MCF 10A (cell line): ENCODE measurements around the gene SHMT1. TPM values are rescaled to one million over a fixed set of nuclear protein-coding genes. Genes with fewer than 3 reads are reported as not detected.

Source experiments
- BruUV-seq: library from RNA; stranded (reverse); fragments of 400-500 nt; replicated peaks from 2 replicates; lab custom pipeline; 2021; lab: Mats Ljungman, UMichigan
- CTCF ChIA-PET: fragments of 300-600 bp; sonication (Branson Sonifier 250); formaldehyde crosslinking; extraction: SDS; loops from one replicate; lab custom pipeline; 2021; ENCODE audit warnings: antibody characterized with exemption, inconsistent platforms; lab: Yijun Ruan, JAX
- POLR2A ChIA-PET: fragments of 300-600, 350-650 bp; sonication (Branson Sonifier 250); formaldehyde crosslinking; extraction: SDS; loops from one replicate; lab custom pipeline; 2020; ENCODE audit warnings: antibody characterized with exemption, inconsistent platforms; lab: Yijun Ruan, JAX
- DNase-seq: peaks from one replicate; pipeline ENCODE4 v3.0.0-alpha.2; 2018; ENCODE audit not compliant: unreplicated experiment
- H3K27ac Mint-ChIP-seq: one replicate; pipeline ENCODE4 v1.8.0; 2022; ENCODE audit warnings: mild to moderate bottlenecking, low read depth, mixed read lengths; ENCODE audit not compliant: unreplicated experiment
- H3K27me3 Mint-ChIP-seq: one replicate; pipeline ENCODE4 v1.8.0; 2022; ENCODE audit warnings: mixed read lengths; ENCODE audit not compliant: insufficient read depth, unreplicated experiment
- H3K36me3 Mint-ChIP-seq: one replicate; pipeline ENCODE4 v1.8.0; 2022; ENCODE audit warnings: mild to moderate bottlenecking, moderate library complexity, mixed read lengths; ENCODE audit not compliant: insufficient read depth, unreplicated experiment
- H3K4me1 Mint-ChIP-seq: one replicate; pipeline ENCODE4 v1.8.0; 2022; ENCODE audit warnings: mixed read lengths; ENCODE audit not compliant: insufficient read depth, unreplicated experiment
- H3K4me3 Mint-ChIP-seq: one replicate; pipeline ENCODE4 v1.8.0; 2022; ENCODE audit warnings: mild to moderate bottlenecking, moderate library complexity, mixed read lengths; ENCODE audit not compliant: unreplicated experiment
- H3K9me3 Mint-ChIP-seq: one replicate; pipeline ENCODE4 v1.8.0; 2022; ENCODE audit warnings: mixed read lengths; ENCODE audit not compliant: unreplicated experiment
- intact Hi-C: fragments of 100-400 bp; cut with micrococcal nuclease; formaldehyde crosslinking; loops from 2 replicates; pipeline ENCODE4 v1.14.1; 2022
- total RNA-seq: library from RNA; stranded (reverse); gene quantifications from 2 replicates; pipeline ENCODE4 v1.2.3, GENCODE V29; 2022
- TF ChIP-seq, protein P1 (sequence below): fragments of 200-600 bp; IDR thresholded peaks from one replicate; pipeline ENCODE4 v1.8.0; 2022; ENCODE audit warnings: antibody characterized with exemption, mild to moderate bottlenecking; ENCODE audit not compliant: unreplicated experiment

SHMT1 gene
- total RNA-seq, 1 experiment from 2014 or later: 23.0 TPM

DNA sequence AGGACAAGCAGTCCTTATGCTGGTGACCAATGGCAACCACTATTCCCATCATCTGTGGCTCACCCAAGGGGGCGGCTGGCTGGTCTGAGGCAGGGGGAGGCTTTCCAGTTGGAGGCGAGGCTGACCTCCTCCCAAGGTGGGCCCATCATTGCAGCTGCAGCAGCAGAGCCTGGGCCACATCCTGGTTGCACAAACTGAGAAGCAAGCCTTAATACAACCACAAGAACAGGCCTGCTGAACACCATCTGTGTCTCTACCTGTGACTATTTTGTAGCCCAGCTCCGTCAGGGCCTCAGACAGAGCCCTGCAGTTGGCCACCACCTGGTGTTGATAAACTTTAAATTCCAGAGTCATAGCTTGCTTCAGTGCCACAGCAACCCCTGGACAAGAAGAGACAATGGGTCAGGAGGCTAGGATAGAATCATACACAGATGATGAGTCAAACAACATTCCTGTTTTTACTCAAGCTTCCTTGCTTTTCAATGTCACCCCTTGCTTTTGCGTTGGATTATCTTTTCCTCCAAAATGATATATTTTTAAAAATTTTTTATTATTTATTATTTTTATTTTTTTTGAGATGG lies 30.4 kb downstream of the SHMT1 start:
- Mint-ChIP-seq H3K9me3 (no peaks in the 10 kb centered on the region), H3K4me1 (no peaks in the 10 kb centered on the region), H3K4me3 (no peak overlapping the region), H3K27me3 (no peaks in the 10 kb centered on the region), H3K36me3 (peaks cover 72% of the 10 kb centered on the region), H3K27ac (no peak overlapping the region)
- TF ChIP-seq, protein P1, sequence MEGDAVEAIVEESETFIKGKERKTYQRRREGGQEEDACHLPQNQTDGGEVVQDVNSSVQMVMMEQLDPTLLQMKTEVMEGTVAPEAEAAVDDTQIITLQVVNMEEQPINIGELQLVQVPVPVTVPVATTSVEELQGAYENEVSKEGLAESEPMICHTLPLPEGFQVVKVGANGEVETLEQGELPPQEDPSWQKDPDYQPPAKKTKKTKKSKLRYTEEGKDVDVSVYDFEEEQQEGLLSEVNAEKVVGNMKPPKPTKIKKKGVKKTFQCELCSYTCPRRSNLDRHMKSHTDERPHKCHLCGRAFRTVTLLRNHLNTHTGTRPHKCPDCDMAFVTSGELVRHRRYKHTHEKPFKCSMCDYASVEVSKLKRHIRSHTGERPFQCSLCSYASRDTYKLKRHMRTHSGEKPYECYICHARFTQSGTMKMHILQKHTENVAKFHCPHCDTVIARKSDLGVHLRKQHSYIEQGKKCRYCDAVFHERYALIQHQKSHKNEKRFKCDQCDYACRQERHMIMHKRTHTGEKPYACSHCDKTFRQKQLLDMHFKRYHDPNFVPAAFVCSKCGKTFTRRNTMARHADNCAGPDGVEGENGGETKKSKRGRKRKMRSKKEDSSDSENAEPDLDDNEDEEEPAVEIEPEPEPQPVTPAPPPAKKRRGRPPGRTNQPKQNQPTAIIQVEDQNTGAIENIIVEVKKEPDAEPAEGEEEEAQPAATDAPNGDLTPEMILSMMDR: no peak
- ChIA-PET CTCF (interaction anchor here (0.6 kb wide), 1 partner anchor 1318 kb away, joined by 3 read pairs; no protein-coding TSS in a partner anchor), POLR2A (interaction anchor here (2.8 kb wide), 1 partner anchor 12 kb away, joined by 7 read pairs; no protein-coding TSS in a partner anchor)
- no peak for DNase-seq
- intact Hi-C loops: no loop called here
- BruUV-seq: no TSS peak

GRCh38 chr17:18331879-18332278 lies 31.5 kb downstream of the SHMT1 start:
- intact Hi-C loops: no loop called here
- peaks cover 75% of the 10 kb centered on the region for H3K36me3 Mint-ChIP-seq
- no peak for DNase-seq
- no TSS peak for BruUV-seq
- CTCF ChIA-PET: no interaction called here
- no peak overlapping the region for H3K4me3 Mint-ChIP-seq
- H3K27ac Mint-ChIP-seq: no peak overlapping the region
- H3K27me3 Mint-ChIP-seq: no peaks in the 10 kb centered on the region
- POLR2A ChIA-PET: no interaction called here
- H3K4me1 Mint-ChIP-seq: no peaks in the 10 kb centered on the region
- TF ChIP-seq, protein P1: no peak
- no peaks in the 10 kb centered on the region for H3K9me3 Mint-ChIP-seq

GRCh38 chr17:18328643-18329204 lies 34.6 kb downstream of the SHMT1 start:
- Mint-ChIP-seq H3K27ac (no peak overlapping the region), H3K4me1 (no peaks in the 10 kb centered on the region), H3K4me3 (no peak overlapping the region), H3K9me3 (no peaks in the 10 kb centered on the region), H3K27me3 (no peaks in the 10 kb centered on the region), H3K36me3 (peaks cover 77% of the 10 kb centered on the region)
- TF ChIP-seq, protein P1: no peak
- POLR2A ChIA-PET: interaction anchor here (0.7 to 1.7 kb wide), 3 partner anchors 8 to 13 kb away, joined by 3 to 5 read pairs (median 4); no protein-coding TSS in a partner anchor
- DNase-seq: no peak
- no TSS peak for BruUV-seq
- intact Hi-C loops: no loop called here
- CTCF ChIA-PET: interaction anchor here (0.6 kb wide), 1 partner anchor 72 kb away, joined by 3 read pairs; no protein-coding TSS in a partner anchor

DNA sequence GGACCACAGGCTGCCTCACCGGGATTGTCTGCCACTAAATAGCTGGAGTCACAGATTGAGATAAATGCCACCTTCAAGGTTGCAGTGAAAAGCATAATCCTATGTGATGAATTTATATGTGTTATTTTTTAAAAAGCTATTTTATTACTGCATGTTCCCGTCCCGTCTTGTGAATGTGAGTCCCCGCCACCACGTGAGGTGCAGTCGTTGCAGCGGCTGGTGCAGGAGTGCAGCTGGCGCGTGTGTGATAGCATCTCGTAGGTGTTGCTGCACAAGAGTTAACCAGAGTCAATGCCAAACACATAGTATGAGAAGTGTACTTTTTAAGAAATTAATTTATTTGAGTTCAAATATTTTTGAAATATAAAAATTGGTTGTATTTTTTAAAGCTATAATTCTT lies 35.8 kb downstream of the SHMT1 start:
- ChIA-PET CTCF (interaction anchor here (0.7 kb wide), 1 partner anchor 17 kb away, joined by 3 read pairs; no protein-coding TSS in a partner anchor), POLR2A (interaction anchor here (1.2 to 1.7 kb wide), 2 partner anchors 10 to 12 kb away, joined by 4 to 5 read pairs; no protein-coding TSS in a partner anchor)
- DNase-seq: no peak
- H3K9me3 Mint-ChIP-seq: no peaks in the 10 kb centered on the region
- H3K36me3 Mint-ChIP-seq: peaks cover 77% of the 10 kb centered on the region
- intact Hi-C loops: no loop called here
- no peaks in the 10 kb centered on the region for H3K4me1 Mint-ChIP-seq
- TF ChIP-seq, protein P1: no peak
- no peak overlapping the region for H3K4me3 Mint-ChIP-seq
- H3K27me3 Mint-ChIP-seq: no peaks in the 10 kb centered on the region
- no peak overlapping the region for H3K27ac Mint-ChIP-seq
- no TSS peak for BruUV-seq
